Measurements from ENCODE around the gene CD74.

CD74 gene

GRCh38 chr5:150409638-150410523 lies 2.8 kb downstream of the CD74 start:
- DNase-seq (ENCODE audit: low spot score), result peak; percentile 83

- no peak for DNase-seq (ENCODE audit: low spot score)
These were observed 4.3 kb downstream of the CD74 start for GRCh38 chr5:150408231-150408943.

- no peak for DNase-seq (ENCODE audit: low spot score)
These were observed 5.5 kb downstream of the CD74 start for GRCh38 chr5:150407096-150407720.

GRCh38 chr5:150406723-150407095 lies 6.0 kb downstream of the CD74 start:
- no peak for DNase-seq (ENCODE audit: low spot score)

DNA sequence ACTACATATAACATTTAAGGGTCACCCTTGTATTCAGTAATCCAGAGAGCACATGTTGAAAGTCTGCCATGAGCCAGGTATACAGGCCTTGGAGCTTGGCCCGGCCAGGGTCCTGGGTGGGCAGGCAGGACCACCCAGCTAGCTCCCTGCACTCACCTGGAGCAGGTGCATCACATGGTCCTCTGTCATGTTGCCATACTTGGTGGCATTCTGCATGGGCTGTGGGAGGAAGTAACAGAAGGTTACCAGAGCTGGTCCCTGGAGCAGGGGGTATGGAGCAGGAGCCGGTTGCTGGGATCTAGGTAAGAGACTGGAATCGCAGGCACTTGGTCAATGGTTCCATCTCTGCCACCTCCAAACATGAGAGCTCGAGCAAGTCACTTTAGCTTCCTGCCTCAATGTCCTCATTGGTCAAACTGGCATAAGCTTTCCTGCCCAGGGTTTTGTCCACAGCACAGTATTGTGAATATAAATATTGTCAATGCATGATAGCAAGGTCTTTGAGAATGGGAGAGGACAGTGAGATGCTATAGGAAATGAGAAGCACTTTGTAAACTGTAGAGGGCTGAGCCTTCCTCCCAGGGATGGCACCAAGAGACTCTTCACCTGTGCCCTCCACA lies 6.5 kb downstream of the CD74 start:
- no peak for DNase-seq (ENCODE audit: low spot score)

GRCh38 chr5:150404941-150405816 lies 7.5 kb downstream of the CD74 start:
- DNase-seq (ENCODE audit: low spot score), result no peak

DNA sequence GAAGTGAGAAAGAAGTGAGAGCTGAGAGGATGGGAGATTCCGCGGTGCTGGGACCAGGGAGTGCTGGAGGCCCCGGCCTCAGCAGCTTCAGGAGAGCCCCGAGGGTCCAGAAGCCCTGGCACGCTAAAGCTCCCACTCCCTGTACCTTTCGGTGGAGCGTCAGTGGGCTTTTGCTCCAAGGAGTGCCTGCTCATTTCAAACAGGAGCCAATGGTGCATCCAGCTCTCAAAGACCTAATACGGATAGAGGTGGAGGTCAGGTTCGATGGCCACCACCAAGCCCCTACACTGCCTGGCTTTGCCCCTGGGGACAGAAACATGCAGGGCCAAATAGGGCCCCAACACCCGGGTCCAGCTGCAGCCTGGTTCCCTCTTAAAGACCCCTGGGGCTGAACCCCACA lies 8.2 kb downstream of the CD74 start:
- DNase-seq (ENCODE audit: low spot score), result no peak

DNA sequence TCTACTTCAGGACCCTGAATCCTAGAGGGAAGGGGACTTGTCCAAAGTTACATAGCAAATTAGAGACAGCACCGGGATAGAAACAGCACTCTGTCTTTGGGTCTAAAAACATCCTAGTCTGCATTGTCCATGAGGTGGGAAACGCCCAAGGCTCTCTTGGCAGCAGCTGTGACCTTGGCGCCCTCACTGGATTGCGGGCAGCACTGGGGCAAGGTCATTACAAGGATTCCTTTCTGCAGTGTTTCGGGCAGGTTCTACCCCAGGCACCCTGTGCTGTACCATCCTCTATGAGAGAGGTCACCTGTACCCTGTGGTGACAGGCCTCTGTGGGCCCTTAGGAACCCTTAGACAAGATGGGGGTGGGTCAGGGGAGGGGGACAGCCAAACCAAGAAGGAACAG lies 8.6 kb downstream of the CD74 start:
- no peak for DNase-seq (ENCODE audit: low spot score)

GRCh38 chr5:150402901-150403342 lies 9.8 kb downstream of the CD74 start:
- DNase-seq (ENCODE audit: low spot score), result no peak

GRCh38 chr5:150402229-150402773 lies 10.4 kb downstream of the CD74 start:
- DNase-seq (ENCODE audit: low spot score), result no peak

DNA sequence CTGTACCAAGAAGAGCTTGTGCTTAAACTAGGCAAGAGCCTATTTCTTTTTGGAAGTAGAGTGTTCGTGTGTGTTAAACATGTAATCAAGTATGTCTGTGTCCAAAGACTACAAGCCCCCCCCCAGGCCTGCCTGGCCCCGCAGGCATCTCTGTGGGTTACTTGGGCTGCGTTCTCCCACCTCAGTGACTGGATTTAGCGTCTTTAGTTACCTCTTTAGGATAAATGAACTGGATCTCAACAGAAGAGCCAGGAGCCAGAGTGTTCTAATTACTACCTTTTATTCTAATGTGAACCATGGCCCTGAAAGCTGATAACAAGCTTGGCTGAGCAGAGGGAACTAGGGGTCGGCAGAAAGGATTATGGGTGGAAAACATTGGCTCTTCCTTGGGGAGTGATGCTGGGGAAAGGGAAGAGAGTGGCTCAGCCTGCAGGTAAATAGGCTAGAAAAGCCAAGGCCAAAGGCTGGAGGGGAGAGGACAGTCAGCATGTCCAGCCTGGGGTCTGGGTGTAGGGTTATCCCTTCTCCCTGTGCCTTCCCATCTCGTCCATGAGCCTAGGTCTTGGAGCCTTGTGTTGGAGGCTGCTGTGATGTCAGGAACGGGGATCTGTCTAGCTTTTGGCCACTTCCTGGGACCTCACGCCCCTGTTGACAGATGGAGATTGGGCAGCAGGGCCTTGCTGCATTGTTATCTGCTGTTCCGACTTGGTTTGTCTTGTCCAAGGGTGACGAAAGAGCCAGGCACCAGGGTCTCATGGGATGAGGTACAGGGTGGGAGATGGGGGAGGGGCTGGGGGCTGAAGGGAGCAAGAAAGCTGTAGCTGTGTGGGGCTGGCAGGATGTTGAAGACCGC lies 11.1 kb downstream of the CD74 start:
- no peak for DNase-seq (ENCODE audit: low spot score)

- DNase-seq (ENCODE audit: low spot score), result no peak
These were observed 11.7 kb downstream of the CD74 start for GRCh38 chr5:150401076-150401375.

DNA sequence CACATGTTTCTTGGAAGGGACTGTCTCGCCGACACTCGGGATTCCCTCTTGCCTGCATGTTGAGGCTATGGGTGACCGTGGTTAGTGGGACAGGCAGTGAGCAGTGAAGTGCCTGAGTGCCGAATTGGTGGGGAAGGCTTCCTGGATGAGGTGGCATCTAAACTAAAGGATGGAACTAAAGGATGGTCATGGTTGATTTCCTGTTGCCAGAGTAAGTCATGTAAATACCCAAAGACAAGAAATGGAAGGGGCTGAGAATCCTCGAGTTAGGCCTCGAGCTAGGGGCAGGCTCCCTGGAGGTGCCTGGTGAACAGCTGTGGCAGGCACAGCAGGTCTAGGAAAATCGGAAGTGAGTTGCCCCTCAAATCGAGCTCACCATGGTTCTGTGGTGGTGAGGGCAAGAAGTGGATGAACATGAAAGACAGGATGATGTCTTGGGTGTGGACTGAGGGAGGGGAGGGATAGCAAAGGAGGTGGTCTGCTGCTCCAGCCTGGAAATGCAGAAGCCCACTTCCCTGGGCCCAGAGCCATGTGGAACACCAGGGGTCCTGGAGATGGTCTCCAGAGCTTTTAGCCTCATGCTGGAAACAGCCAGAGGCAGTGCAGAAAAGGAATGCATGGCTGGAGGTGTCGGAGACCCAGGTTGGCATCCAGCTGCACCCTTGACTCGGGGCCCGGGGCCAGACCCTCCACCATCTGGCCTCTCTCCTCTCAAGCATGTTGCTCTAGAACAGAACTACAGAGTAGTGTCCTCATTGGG lies 12.2 kb downstream of the CD74 start:
- DNase-seq (ENCODE audit: low spot score), result no peak

DNA sequence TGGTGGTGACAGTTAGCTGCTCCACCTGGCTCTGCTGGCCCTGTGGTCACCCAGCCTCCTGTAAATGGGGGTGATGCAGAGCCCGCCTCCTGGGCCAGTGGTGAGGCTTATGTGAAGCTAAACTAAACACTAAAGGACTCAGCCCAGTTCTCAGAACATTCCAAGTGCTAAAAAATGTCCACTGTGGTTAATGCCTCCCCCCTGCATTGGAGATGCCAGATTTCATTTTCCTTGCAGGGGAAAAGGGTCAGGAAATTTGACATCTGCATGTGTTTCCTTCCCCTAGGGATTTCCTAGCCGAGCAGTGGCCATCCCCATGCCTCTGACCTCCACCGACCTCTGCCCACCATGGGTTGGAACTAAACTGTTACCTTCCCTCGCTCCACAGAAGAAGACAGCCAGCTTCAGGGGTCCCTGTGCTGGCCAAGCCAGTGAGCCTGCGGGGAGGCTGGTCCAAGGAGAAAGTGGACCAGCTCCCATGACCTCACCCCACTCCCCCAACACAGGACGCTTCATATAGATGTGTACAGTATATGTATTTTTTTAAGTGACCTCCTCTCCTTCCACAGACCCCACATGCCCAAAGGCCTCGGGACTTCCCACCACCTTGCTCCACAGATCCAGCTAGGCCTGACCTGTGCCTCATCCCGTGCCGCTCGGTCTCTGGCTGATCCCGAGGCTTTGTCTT lies 13.0 kb downstream of the CD74 start:
- no peak for DNase-seq (ENCODE audit: low spot score)

GRCh38 chr5:150398722-150399523 lies 13.8 kb downstream of the CD74 start:
- no peak for DNase-seq (ENCODE audit: low spot score)

GRCh38 chr5:150397782-150398721 lies 14.7 kb downstream of the CD74 start:
- DNase-seq (ENCODE audit: low spot score), result no peak

DNA sequence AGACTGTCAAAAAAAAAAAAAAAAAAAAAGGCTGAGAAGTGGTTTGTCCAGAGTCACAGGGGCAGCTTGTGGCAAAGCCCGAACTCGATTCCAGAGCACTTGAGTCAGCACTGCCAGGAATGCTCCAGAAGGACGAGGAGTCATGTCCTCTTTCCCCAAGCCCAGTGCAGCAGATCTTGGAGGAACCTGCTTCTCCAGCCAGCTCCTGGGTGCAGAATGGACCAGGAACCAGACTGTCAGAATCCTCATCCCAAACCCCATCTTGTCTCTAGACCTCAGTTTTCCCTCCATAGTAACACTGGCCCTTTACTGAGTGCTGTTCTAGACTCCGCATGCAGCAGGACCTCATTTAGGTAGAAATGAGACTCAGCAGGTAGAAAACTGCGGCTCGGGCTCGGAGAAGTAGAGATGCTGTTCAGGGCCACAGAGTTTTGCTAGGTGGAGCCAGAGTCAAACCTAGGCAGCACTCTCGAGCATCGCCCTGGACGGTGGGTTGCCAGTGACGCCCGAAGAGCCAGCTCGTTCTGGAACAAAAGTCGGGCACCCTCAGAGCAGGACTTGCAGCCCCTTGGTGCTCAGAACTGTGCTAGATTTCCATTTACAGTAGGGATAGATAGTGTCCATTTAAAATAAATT lies 15.4 kb downstream of the CD74 start:
- DNase-seq (ENCODE audit: low spot score), result no peak
